ENCODE measurements around the gene CXCR5.

CXCR5 gene

GRCh38 chr11:118857385-118857784 lies 26.3 kb upstream of the CXCR5 start:
- no peak for TF ChIP-seq CTCF (IDR thresholded peaks at IDR 0.05; ENCODE audit: insufficient read depth, missing control alignments)
- FAIRE-seq (no peak), DNase-seq (ENCODE audit: insufficient read length, low spot score) (no peak)

- TF ChIP-seq CTCF (IDR thresholded peaks at IDR 0.05; ENCODE audit: insufficient read depth, missing control alignments), result no peak
- FAIRE-seq (no peak), DNase-seq (ENCODE audit: insufficient read length, low spot score) (no peak)
Measured at GRCh38 chr11:118859973-118860372, 23.7 kb upstream of the CXCR5 start.

GRCh38 chr11:118868659-118869058 lies 15.0 kb upstream of the CXCR5 start:
- TF ChIP-seq CTCF (IDR thresholded peaks at IDR 0.05; ENCODE audit: insufficient read depth, missing control alignments), result no peak
- FAIRE-seq, result no peak
- DNase-seq (ENCODE audit: insufficient read length, low spot score), result no peak

GRCh38 chr11:118870396-118871343 lies 13.0 kb upstream of the CXCR5 start:
- FAIRE-seq, result no peak
- TF ChIP-seq CTCF (IDR thresholded peaks at IDR 0.05; ENCODE audit: insufficient read depth, missing control alignments), result no peak
- no peak for DNase-seq (ENCODE audit: insufficient read length, low spot score)

- FAIRE-seq, result no peak
- no peak for DNase-seq (ENCODE audit: insufficient read length, low spot score)
- TF ChIP-seq CTCF (IDR thresholded peaks at IDR 0.05; ENCODE audit: insufficient read depth, missing control alignments), result no peak
Measured at GRCh38 chr11:118872403-118872821, 11.3 kb upstream of the CXCR5 start.

GRCh38 chr11:118873804-118874203 lies 9.9 kb upstream of the CXCR5 start:
- FAIRE-seq, result no peak
- no peak for DNase-seq (ENCODE audit: insufficient read length, low spot score)
- no peak for TF ChIP-seq CTCF (IDR thresholded peaks at IDR 0.05; ENCODE audit: insufficient read depth, missing control alignments)

GRCh38 chr11:118876286-118876685 lies 7.4 kb upstream of the CXCR5 start:
- TF ChIP-seq CTCF (IDR thresholded peaks at IDR 0.05; ENCODE audit: insufficient read depth, missing control alignments), result no peak
- DNase-seq (ENCODE audit: insufficient read length, low spot score), result no peak
- FAIRE-seq, result no peak

Measured in D721Med (cell line).